ENCODE results near the gene ANKRD13A. TPM values are rescaled to one million over a fixed set of nuclear protein-coding genes. Genes with fewer than 3 reads are reported as not detected.

The ANKRD13A gene
- total and polyA plus RNA-seq, 2 of the 13 experiments (the other 11 are each of a cell fraction or from before 2014, with no cell fraction given) = 34.1 to 41.6 TPM

DNA sequence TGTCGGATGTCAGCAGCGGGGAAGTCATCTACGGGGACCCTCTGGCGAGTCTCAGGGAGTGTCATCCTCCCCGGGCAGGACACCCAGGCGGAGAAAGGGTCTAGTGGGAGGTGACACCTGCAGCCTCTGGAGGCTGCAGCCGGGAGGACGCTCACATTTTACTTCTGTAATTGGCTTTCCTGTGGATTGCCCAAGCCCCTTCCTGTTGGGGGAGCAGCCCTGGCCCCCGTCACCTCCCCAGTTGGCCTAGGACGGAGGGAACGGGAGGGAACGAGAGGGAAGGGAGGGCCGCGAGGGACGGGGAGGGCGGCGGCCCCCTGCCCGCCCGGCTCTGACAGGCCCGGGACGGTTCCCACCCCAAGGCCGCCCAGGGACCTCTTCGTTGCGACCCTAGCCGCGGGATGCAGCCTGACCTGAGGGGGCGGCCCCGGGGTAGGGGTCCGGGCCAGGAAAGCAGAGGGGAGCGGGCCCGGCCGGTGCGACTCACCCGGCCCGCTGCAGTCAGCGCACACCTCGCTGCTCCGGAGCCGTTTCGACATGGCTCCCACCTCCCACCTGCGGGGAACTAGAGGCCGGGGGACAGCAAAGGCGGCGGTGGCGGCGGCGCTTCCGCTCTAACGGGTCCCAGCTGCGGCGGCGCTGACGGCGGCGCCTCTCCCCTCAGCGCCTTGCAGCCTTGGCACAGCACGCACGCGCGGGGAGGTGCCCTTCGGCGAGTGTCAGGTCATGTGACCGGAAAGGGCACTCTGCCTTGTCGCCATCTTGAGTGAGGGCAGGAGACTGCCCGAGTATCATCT is 3.3 kb upstream of the ANKRD13A start, which contains the start of gene GIT2 (continued):
- TF ChIP-seq, protein P1, sequence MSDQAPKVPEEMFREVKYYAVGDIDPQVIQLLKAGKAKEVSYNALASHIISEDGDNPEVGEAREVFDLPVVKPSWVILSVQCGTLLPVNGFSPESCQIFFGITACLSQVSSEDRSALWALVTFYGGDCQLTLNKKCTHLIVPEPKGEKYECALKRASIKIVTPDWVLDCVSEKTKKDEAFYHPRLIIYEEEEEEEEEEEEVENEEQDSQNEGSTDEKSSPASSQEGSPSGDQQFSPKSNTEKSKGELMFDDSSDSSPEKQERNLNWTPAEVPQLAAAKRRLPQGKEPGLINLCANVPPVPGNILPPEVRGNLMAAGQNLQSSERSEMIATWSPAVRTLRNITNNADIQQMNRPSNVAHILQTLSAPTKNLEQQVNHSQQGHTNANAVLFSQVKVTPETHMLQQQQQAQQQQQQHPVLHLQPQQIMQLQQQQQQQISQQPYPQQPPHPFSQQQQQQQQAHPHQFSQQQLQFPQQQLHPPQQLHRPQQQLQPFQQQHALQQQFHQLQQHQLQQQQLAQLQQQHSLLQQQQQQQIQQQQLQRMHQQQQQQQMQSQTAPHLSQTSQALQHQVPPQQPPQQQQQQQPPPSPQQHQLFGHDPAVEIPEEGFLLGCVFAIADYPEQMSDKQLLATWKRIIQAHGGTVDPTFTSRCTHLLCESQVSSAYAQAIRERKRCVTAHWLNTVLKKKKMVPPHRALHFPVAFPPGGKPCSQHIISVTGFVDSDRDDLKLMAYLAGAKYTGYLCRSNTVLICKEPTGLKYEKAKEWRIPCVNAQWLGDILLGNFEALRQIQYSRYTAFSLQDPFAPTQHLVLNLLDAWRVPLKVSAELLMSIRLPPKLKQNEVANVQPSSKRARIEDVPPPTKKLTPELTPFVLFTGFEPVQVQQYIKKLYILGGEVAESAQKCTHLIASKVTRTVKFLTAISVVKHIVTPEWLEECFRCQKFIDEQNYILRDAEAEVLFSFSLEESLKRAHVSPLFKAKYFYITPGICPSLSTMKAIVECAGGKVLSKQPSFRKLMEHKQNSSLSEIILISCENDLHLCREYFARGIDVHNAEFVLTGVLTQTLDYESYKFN (CRISPR knock-in tag; conservative IDR thresholded peaks at IDR 0.05) = 0 out of 2 replicates have a peak, but pooled peaks have one; percentile 44
- no peak for TF ChIP-seq AGO1 (IDR thresholded peaks at IDR 0.05; ENCODE audit: low read depth, low read length, poor library complexity, severe bottlenecking)
- TF ChIP-seq SNRNP70 (IDR thresholded peaks at IDR 0.05; ENCODE audit: low read depth, low read length) = no peak
- TF ChIP-seq ARHGAP35 (CRISPR knock-in tag; IDR thresholded peaks at IDR 0.05; ENCODE audit: borderline replicate concordance) = peak; percentile 43; the same call in 1 of the 2 replicates
- TF ChIP-seq, protein P2, sequence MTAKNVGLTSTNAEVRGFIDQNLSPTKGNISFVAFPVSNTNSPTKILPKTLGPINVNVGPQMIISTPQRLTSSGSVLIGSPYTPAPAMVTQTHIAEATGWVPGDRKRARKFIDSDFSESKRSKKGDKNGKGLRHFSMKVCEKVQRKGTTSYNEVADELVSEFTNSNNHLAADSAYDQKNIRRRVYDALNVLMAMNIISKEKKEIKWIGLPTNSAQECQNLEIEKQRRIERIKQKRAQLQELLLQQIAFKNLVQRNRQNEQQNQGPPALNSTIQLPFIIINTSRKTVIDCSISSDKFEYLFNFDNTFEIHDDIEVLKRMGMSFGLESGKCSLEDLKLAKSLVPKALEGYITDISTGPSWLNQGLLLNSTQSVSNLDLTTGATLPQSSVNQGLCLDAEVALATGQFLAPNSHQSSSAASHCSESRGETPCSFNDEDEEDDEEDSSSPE (CRISPR knock-in tag; IDR thresholded peaks at IDR 0.05) = no peak
- TF ChIP-seq NFIC (IDR thresholded peaks at IDR 0.05; ENCODE audit: low read length) = no peak
- TF ChIP-seq HOXA3 (CRISPR knock-in tag; IDR thresholded peaks at IDR 0.05) = peak; percentile 98
- TF ChIP-seq CENPT (CRISPR knock-in tag; IDR thresholded peaks at IDR 0.05; ENCODE audit: low read depth) = no peak
- no peak; the same call in 1 of the 2 replicates for TF ChIP-seq MTF2 (CRISPR knock-in tag; IDR thresholded peaks at IDR 0.05; ENCODE audit: borderline replicate concordance)
- TF ChIP-seq MEIS1 (CRISPR knock-in tag; IDR thresholded peaks at IDR 0.05; ENCODE audit: borderline replicate concordance) = no peak
- TF ChIP-seq PRMT3 (CRISPR knock-in tag; IDR thresholded peaks at IDR 0.05; ENCODE audit: borderline replicate concordance, low read depth) = no peak
- TF ChIP-seq ZNF777 (CRISPR knock-in tag; IDR thresholded peaks at IDR 0.05) = peak; percentile 91
- TF ChIP-seq, protein P3, sequence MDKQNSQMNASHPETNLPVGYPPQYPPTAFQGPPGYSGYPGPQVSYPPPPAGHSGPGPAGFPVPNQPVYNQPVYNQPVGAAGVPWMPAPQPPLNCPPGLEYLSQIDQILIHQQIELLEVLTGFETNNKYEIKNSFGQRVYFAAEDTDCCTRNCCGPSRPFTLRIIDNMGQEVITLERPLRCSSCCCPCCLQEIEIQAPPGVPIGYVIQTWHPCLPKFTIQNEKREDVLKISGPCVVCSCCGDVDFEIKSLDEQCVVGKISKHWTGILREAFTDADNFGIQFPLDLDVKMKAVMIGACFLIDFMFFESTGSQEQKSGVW (CRISPR knock-in tag; IDR thresholded peaks at IDR 0.05; ENCODE audit: borderline replicate concordance) = no peak
- no peak for TF ChIP-seq ZNF629 (CRISPR knock-in tag; conservative IDR thresholded peaks at IDR 0.05)
- TF ChIP-seq MAFK (conservative IDR thresholded peaks at IDR 0.05 in 1 of 2, IDR thresholded peaks at IDR 0.05 in 1 of 2; ENCODE audit: low read length in 2 of 2) = no peak
- no peak for TF ChIP-seq ZNF251 (CRISPR knock-in tag; IDR thresholded peaks at IDR 0.05)
- TF ChIP-seq NCOA5 (CRISPR knock-in tag; IDR thresholded peaks at IDR 0.05) = 0 out of 2 replicates have a peak, but pooled peaks have one; percentile 7
- TF ChIP-seq, protein P4, sequence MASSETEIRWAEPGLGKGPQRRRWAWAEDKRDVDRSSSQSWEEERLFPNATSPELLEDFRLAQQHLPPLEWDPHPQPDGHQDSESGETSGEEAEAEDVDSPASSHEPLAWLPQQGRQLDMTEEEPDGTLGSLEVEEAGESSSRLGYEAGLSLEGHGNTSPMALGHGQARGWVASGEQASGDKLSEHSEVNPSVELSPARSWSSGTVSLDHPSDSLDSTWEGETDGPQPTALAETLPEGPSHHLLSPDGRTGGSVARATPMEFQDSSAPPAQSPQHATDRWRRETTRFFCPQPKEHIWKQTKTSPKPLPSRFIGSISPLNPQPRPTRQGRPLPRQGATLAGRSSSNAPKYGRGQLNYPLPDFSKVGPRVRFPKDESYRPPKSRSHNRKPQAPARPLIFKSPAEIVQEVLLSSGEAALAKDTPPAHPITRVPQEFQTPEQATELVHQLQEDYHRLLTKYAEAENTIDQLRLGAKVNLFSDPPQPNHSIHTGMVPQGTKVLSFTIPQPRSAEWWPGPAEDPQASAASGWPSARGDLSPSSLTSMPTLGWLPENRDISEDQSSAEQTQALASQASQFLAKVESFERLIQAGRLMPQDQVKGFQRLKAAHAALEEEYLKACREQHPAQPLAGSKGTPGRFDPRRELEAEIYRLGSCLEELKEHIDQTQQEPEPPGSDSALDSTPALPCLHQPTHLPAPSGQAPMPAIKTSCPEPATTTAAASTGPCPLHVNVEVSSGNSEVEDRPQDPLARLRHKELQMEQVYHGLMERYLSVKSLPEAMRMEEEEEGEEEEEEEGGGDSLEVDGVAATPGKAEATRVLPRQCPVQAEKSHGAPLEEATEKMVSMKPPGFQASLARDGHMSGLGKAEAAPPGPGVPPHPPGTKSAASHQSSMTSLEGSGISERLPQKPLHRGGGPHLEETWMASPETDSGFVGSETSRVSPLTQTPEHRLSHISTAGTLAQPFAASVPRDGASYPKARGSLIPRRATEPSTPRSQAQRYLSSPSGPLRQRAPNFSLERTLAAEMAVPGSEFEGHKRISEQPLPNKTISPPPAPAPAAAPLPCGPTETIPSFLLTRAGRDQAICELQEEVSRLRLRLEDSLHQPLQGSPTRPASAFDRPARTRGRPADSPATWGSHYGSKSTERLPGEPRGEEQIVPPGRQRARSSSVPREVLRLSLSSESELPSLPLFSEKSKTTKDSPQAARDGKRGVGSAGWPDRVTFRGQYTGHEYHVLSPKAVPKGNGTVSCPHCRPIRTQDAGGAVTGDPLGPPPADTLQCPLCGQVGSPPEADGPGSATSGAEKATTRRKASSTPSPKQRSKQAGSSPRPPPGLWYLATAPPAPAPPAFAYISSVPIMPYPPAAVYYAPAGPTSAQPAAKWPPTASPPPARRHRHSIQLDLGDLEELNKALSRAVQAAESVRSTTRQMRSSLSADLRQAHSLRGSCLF (CRISPR knock-in tag; IDR thresholded peaks at IDR 0.05; ENCODE audit: borderline replicate concordance) = no peak

All from HepG2 (cell line).